Measurements from ENCODE around the gene FBXO48. TPM values are rescaled to one million over a fixed set of nuclear protein-coding genes. Genes with fewer than 3 reads are reported as not detected.

Gene FBXO48
- total and polyA plus RNA-seq, 10 of the 15 experiments (the other 5 are each of a cell fraction or from before 2014, with no cell fraction given) = 0.56 to 2.3 (median 1.2) TPM

GRCh38 chr2:68411397-68412126 lies 55.5 kb downstream of the FBXO48 start (continued):
- no peak for TF ChIP-seq ZBTB40 (IDR thresholded peaks at IDR 0.05; ENCODE audit: borderline replicate concordance)
- no peak for TF ChIP-seq ATF3 (IDR thresholded peaks at IDR 0.05; ENCODE audit: borderline replicate concordance, extremely low read depth, low read depth, low read length)
- TF ChIP-seq CEBPB (IDR thresholded peaks at IDR 0.05; ENCODE audit: borderline replicate concordance in 1 of 2, low read depth in 2 of 2, low read length in 2 of 2) = no peak

Other genes starting within 250 kb of the FBXO48 start
- gene PPP3R1, start 214.8 kb downstream of the FBXO48 start, total RNA-seq (2014; rRNA removed) = 15.3 and 16.2 TPM in 2 replicates
- gene PPP3R1, start 214.8 kb downstream of the FBXO48 start, total RNA-seq (2014; rRNA removed; fragmentation: Illumina TruSeq; extraction: Trizol) = 25.7 and 26.1 TPM in 2 replicates
- 61.0 and 62.5 TPM in 2 replicates for gene PPP3R1, start 214.8 kb downstream of the FBXO48 start, total RNA-seq (2021)
- 16.3 and 26.3 TPM in 2 replicates for gene PPP3R1, start 214.8 kb downstream of the FBXO48 start, polyA plus RNA-seq (2011; rRNA removed)
- gene PPP3R1, start 214.8 kb downstream of the FBXO48 start, polyA plus RNA-seq (2014; fragmentation: Illumina TruSeq; extraction: Trizol) = 43.0 and 55.7 TPM in 2 replicates
- 1 to 10 TPM; 5.4 to 9.7 TPM for gene PPP3R1, start 214.8 kb downstream of the FBXO48 start, polyA plus RNA-seq (2014; fragmentation: Nextera tagmentation; extraction: Ambion mirVana)
- gene PPP3R1, start 214.8 kb downstream of the FBXO48 start, polyA plus RNA-seq (2014; rRNA removed) = 18.5 TPM in 2 replicates
- 1 to 10 TPM; 1.5 to 6.2 TPM for gene PPP3R1, start 214.8 kb downstream of the FBXO48 start, polyA plus RNA-seq (2016; fragmentation: Nextera tagmentation; extraction: Ambion mirVana)
- not detected in 2 replicates for gene CNRIP1, start 147.3 kb downstream of the FBXO48 start, total RNA-seq (2014; rRNA removed)
- gene CNRIP1, start 147.3 kb downstream of the FBXO48 start, total RNA-seq (2014; rRNA removed; fragmentation: Illumina TruSeq; extraction: Trizol) = not detected in 2 replicates
- not detected in 2 replicates for gene CNRIP1, start 147.3 kb downstream of the FBXO48 start, total RNA-seq (2021)
- gene CNRIP1, start 147.3 kb downstream of the FBXO48 start, polyA plus RNA-seq (2011; rRNA removed) = not detected in 2 replicates
- gene CNRIP1, start 147.3 kb downstream of the FBXO48 start, polyA plus RNA-seq (2014; fragmentation: Illumina TruSeq; extraction: Trizol) = not detected in 2 replicates
- not detected for gene CNRIP1, start 147.3 kb downstream of the FBXO48 start, polyA plus RNA-seq (2014; fragmentation: Nextera tagmentation; extraction: Ambion mirVana)
- gene CNRIP1, start 147.3 kb downstream of the FBXO48 start, polyA plus RNA-seq (2014; rRNA removed) = not detected in 2 replicates
- gene CNRIP1, start 147.3 kb downstream of the FBXO48 start, polyA plus RNA-seq (2016; fragmentation: Nextera tagmentation; extraction: Ambion mirVana) = not detected
- 270 and 329 TPM in 2 replicates for gene PLEK, start 102.0 kb downstream of the FBXO48 start, total RNA-seq (2014; rRNA removed)
- 371 and 378 TPM in 2 replicates for gene PLEK, start 102.0 kb downstream of the FBXO48 start, total RNA-seq (2014; rRNA removed; fragmentation: Illumina TruSeq; extraction: Trizol)
- 319 and 335 TPM in 2 replicates for gene PLEK, start 102.0 kb downstream of the FBXO48 start, total RNA-seq (2021)
- gene PLEK, start 102.0 kb downstream of the FBXO48 start, polyA plus RNA-seq (2011; rRNA removed) = 804 and 985 TPM in 2 replicates
- 466 and 545 TPM in 2 replicates for gene PLEK, start 102.0 kb downstream of the FBXO48 start, polyA plus RNA-seq (2014; fragmentation: Illumina TruSeq; extraction: Trizol)
- gene PLEK, start 102.0 kb downstream of the FBXO48 start, polyA plus RNA-seq (2014; fragmentation: Nextera tagmentation; extraction: Ambion mirVana) = 100 to 1,000 TPM; 410 to 617 TPM
- 283 and 353 TPM in 2 replicates for gene PLEK, start 102.0 kb downstream of the FBXO48 start, polyA plus RNA-seq (2014; rRNA removed)
- 100 to 1,000 TPM; 229 to 238 TPM for gene PLEK, start 102.0 kb downstream of the FBXO48 start, polyA plus RNA-seq (2016; fragmentation: Nextera tagmentation; extraction: Ambion mirVana)
- 1.7 and 2.5 TPM in 2 replicates for gene APLF, start 291 bp upstream of the FBXO48 start, total RNA-seq (2014; rRNA removed)
- gene APLF, start 291 bp upstream of the FBXO48 start, total RNA-seq (2014; rRNA removed; fragmentation: Illumina TruSeq; extraction: Trizol) = 2.3 and 2.4 TPM in 2 replicates
- 1.9 TPM in 2 replicates for gene APLF, start 291 bp upstream of the FBXO48 start, total RNA-seq (2021)
- gene APLF, start 291 bp upstream of the FBXO48 start, polyA plus RNA-seq (2011; rRNA removed) = 0.71 and 1.4 TPM in 2 replicates
- gene APLF, start 291 bp upstream of the FBXO48 start, polyA plus RNA-seq (2014; fragmentation: Illumina TruSeq; extraction: Trizol) = 1.8 and 2.6 TPM in 2 replicates
- gene APLF, start 291 bp upstream of the FBXO48 start, polyA plus RNA-seq (2014; fragmentation: Nextera tagmentation; extraction: Ambion mirVana) = under 1 TPM; 0.66 to 0.69 TPM
- gene APLF, start 291 bp upstream of the FBXO48 start, polyA plus RNA-seq (2014; rRNA removed) = 1.1 and 1.2 TPM in 2 replicates
- 1 to 10 TPM; 2.1 to 2.8 TPM for gene APLF, start 291 bp upstream of the FBXO48 start, polyA plus RNA-seq (2016; fragmentation: Nextera tagmentation; extraction: Ambion mirVana)
- not detected in 2 replicates for gene PROKR1, start 176.3 kb upstream of the FBXO48 start, total RNA-seq (2014; rRNA removed)
- not detected in 2 replicates for gene PROKR1, start 176.3 kb upstream of the FBXO48 start, total RNA-seq (2014; rRNA removed; fragmentation: Illumina TruSeq; extraction: Trizol)
- not detected in 2 replicates for gene PROKR1, start 176.3 kb upstream of the FBXO48 start, total RNA-seq (2021)
- 0.01 TPM in 1 of 2 replicates, not detected in the other for gene PROKR1, start 176.3 kb upstream of the FBXO48 start, polyA plus RNA-seq (2011; rRNA removed)
- gene PROKR1, start 176.3 kb upstream of the FBXO48 start, polyA plus RNA-seq (2014; fragmentation: Illumina TruSeq; extraction: Trizol) = 0.01 TPM in 1 of 2 replicates, not detected in the other
- under 1 TPM in 1 of 2 experiments, not detected in 1; 0.02 TPM for gene PROKR1, start 176.3 kb upstream of the FBXO48 start, polyA plus RNA-seq (2014; fragmentation: Nextera tagmentation; extraction: Ambion mirVana)
- gene PROKR1, start 176.3 kb upstream of the FBXO48 start, polyA plus RNA-seq (2014; rRNA removed) = not detected in 2 replicates
- not detected for gene PROKR1, start 176.3 kb upstream of the FBXO48 start, polyA plus RNA-seq (2016; fragmentation: Nextera tagmentation; extraction: Ambion mirVana)